WERI-Rb-1 (cell line): Measurements from ENCODE around the gene STOML3.

Experiments used
- DNase-seq: peaks from one replicate; pipeline ENCODE4 v3.0.0-alpha.2; 2020
- H3K27ac ChIP-seq: fragments of 250-450 bp; sonication (Bioruptor Pico); 2 replicates; pipeline ENCODE4 v1.5.1; 2020; ENCODE audit warnings: mild to moderate bottlenecking, moderate library complexity
- H3K27me3 ChIP-seq: fragments of 250-450 bp; sonication (Bioruptor Pico); 2 replicates; pipeline ENCODE4 v1.5.1; 2021; ENCODE audit warnings: mild to moderate bottlenecking, low read depth, moderate library complexity; ENCODE audit not compliant: insufficient read depth, severe bottlenecking
- H3K36me3 ChIP-seq: fragments of 250-450 bp; sonication (Bioruptor Pico); 2 replicates; pipeline ENCODE4 v1.5.1; 2020; ENCODE audit warnings: mild to moderate bottlenecking, moderate library complexity
- H3K4me3 ChIP-seq: 2 replicates; pipeline ENCODE4 v1.5.1; 2011; ENCODE audit warnings: low read depth, mild to moderate bottlenecking, control low read depth, low read length
- H3K9me3 ChIP-seq: fragments of 250-450 bp; sonication (Bioruptor Pico); 2 replicates; pipeline ENCODE4 v1.5.1; 2021; ENCODE audit warnings: mild to moderate bottlenecking, moderate library complexity; ENCODE audit not compliant: severe bottlenecking
- CTCF ChIP-seq: IDR thresholded peaks from 2 replicates; pipeline ENCODE4 v1.5.1; 2011; ENCODE audit warnings: low read depth, mild to moderate bottlenecking, control low read depth, inconsistent platforms, low read length

STOML3 gene, protein sequence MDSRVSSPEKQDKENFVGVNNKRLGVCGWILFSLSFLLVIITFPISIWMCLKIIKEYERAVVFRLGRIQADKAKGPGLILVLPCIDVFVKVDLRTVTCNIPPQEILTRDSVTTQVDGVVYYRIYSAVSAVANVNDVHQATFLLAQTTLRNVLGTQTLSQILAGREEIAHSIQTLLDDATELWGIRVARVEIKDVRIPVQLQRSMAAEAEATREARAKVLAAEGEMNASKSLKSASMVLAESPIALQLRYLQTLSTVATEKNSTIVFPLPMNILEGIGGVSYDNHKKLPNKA

DNA sequence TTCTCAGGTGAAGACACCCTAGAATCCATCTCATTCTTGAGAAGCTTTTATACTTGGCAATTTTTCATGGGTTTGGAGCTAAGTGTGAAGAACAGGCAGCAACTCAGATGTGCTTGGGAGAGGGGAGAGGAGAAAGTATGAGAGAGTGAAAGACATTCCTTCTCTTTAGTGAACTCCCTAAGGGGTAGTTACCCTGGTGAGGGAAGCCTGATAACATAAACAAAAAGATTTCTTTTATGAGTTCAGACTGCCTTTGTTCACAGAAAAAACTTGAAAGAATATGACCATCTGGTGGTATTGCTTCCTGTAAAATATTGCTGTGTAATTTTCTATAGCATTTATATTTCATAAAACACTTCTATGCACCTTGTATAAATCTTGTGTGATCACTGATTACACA lies at the start of gene STOML3:
Gene STOML3, minus strand, starts transcription at position 139 of the 400 bp plus-strand sequence. Its CDS starts 110 bp downstream, at position 29.
- no peak within 1 kb of the TSS for H3K4me3 ChIP-seq
- H3K27me3 ChIP-seq = no peaks in the 10 kb centered on the region
- H3K9me3 ChIP-seq = no peaks in the 10 kb centered on the region
- TF ChIP-seq CTCF = no peak
- no peak for DNase-seq
- H3K36me3 ChIP-seq = no peaks in the 10 kb centered on the region
- no peak within 1 kb of the TSS for H3K27ac ChIP-seq

DNA sequence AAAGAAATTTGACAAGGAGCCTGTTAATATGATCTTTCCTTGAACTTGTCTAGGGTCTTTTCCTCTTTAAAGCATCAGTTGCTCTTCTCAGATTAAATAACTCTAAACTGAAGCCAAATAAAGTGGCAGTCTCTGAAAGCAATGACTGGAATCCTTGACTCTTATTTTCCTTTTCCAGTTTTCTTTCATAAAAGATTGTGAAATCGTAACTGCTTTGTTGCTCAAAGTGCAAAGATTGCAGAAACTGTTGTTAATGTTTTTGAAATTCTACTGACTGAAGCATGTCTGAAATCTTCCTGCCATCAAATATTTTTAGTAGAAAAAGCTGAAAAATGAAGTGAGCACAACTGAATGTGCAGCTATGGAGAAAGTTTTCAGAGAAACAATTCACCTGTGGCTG lies 49.6 kb upstream of the STOML3 start:
- no peak overlapping the region for H3K4me3 ChIP-seq
- no peaks in the 10 kb centered on the region for H3K27me3 ChIP-seq
- no peaks in the 10 kb centered on the region for H3K9me3 ChIP-seq
- no peak for DNase-seq
- peaks cover 5% of the 10 kb centered on the region; the same call in 1 of the 2 replicates for H3K36me3 ChIP-seq
- no peak overlapping the region for H3K27ac ChIP-seq
- no peak for TF ChIP-seq CTCF

- no peak for TF ChIP-seq CTCF
- H3K27ac ChIP-seq = no peak overlapping the region
- DNase-seq = no peak
Observed at GRCh38 chr13:39039041-39039440, 48.4 kb upstream of the STOML3 start.

GRCh38 chr13:39038569-39039030 lies 48.0 kb upstream of the STOML3 start:
- no peak for DNase-seq
- no peaks in the 10 kb centered on the region for H3K9me3 ChIP-seq
- H3K27ac ChIP-seq = peak overlapping the region; percentile 90
- H3K36me3 ChIP-seq = peaks cover 5% of the 10 kb centered on the region; the same call in 1 of the 2 replicates
- H3K4me3 ChIP-seq = peak overlapping the region; percentile 72
- no peaks in the 10 kb centered on the region for H3K27me3 ChIP-seq
- no peak for TF ChIP-seq CTCF

More at GRCh38 chr13:39039041-39039440, 48.4 kb upstream of the STOML3 start:
- Histone ChIP-seq H3K9me3 (no peaks in the 10 kb centered on the region), H3K27me3 (no peaks in the 10 kb centered on the region), H3K4me3 (peak overlapping the region; percentile 72), H3K36me3 (peaks cover 5% of the 10 kb centered on the region; the same call in 1 of the 2 replicates)

- peak within 1 kb of the TSS; percentile 72 for H3K4me3 ChIP-seq
- peak within 1 kb of the TSS; percentile 90 for H3K27ac ChIP-seq
- H3K9me3 ChIP-seq = no peaks in the 10 kb centered on the region
- H3K36me3 ChIP-seq = peaks cover 5% of the 10 kb centered on the region; the same call in 1 of the 2 replicates
- no peaks in the 10 kb centered on the region for H3K27me3 ChIP-seq
- DNase-seq = peak; percentile 91
- no peak for TF ChIP-seq CTCF
Observed at GRCh38 chr13:39037880-39038568, 47.4 kb upstream of the STOML3 start, which contains the start of the genes NHLRC3 and PROSER1. Gene NHLRC3 (plus strand): TSS chr13:39038456. CDS start chr13:39038640, 184 bp downstream. Gene PROSER1 (minus strand): TSS chr13:39038089. CDS start chr13:39037242, 847 bp downstream.
